NK-92 (cell line): ENCODE data around the gene IDNK.

Experiments
- DNase-seq: peaks from one replicate; lab custom pipeline; 2025; ENCODE audit not compliant: unreplicated experiment; lab: John Stamatoyannopoulos, UW

IDNK gene

DNA sequence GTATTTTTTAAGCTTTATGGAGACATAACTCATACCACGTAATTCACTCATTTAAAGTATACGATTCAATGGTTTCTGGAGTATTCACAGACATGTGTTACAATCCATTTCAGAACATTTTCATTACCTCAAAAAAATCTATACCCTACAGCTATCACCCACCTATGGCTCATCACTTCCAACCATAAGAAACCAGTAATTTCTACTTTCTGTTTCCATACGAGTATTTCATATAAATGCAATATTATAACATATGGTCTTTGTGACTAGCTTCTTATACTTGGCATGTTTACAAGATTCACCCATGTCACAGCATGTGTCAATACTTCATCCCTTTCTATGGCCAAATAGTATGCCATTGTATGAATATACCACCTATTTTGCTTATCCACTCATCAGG lies 66.0 kb downstream of the IDNK start:
- no peak for DNase-seq

DNA sequence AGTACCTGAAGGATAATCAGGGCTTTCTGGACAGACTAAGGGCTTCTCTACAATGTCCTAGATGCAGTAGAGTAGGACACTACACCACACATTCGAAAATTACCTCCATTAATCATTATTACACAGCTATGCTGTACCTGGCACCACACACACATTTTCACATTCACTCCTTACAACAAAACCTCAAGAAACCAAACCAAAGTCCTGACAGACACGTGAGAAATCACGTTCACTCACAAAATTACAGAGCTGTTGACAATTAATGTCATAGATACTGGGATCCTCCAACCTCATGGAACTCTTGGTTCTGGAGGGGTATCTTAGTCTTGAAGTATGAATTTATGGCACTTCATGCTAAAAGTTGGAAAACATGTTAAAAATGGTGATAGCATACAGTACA lies 68.5 kb downstream of the IDNK start:
- DNase-seq, result no peak
